NCI-H1417 (cell line): ENCODE measurements around the gene CPSF7.
A peak's percentile ranks its signal among the peaks of the same experiment; 100 is the strongest.
"Not testable (repeated sequence)": the region's sequence is repeated elsewhere in the genome, so short reads cannot be mapped to it uniquely, and the experiment has no call there.

Experiments
- DNase-seq, 3 experiments: peaks; one replicate each; lab custom pipeline; 2025; lab: John Stamatoyannopoulos, UW

The CPSF7 gene

GRCh38 chr11:61429691-61430582, at the start of gene CPSF7, which contains the start of gene SDHAF2:
Gene CPSF7 (minus strand): TSS chr11:61429975. CDS start chr11:61429235, 740 bp downstream.
Gene SDHAF2 (plus strand): TSS chr11:61430124. CDS start chr11:61430147, 23 bp downstream.
- peak; percentile 96 to 98 (median 97) for DNase-seq

GRCh38 chr11:61477727-61478148, 48.0 kb upstream of the CPSF7 start:
- DNase-seq: peak; percentile 32 to 60 (median 42)

GRCh38 chr11:61477126-61477525, 47.4 kb upstream of the CPSF7 start:
- no peak for DNase-seq

- DNase-seq: no peak
Measured at GRCh38 chr11:61476371-61476770, 46.6 kb upstream of the CPSF7 start.

GRCh38 chr11:61475433-61475832, 45.7 kb upstream of the CPSF7 start:
- no peak for DNase-seq

GRCh38 chr11:61474013-61474643, 44.4 kb upstream of the CPSF7 start:
- DNase-seq: no peak

- DNase-seq: no peak
Measured at GRCh38 chr11:61473370-61474012, 43.7 kb upstream of the CPSF7 start.

GRCh38 chr11:61472868-61473267, 43.1 kb upstream of the CPSF7 start:
- no peak for DNase-seq

GRCh38 chr11:61472282-61472681, 42.5 kb upstream of the CPSF7 start:
- no peak for DNase-seq

- DNase-seq: no peak
Measured at GRCh38 chr11:61468002-61468401, 38.2 kb upstream of the CPSF7 start.

- DNase-seq: not testable (repeated sequence)
Measured at GRCh38 chr11:61467602-61468001, 37.8 kb upstream of the CPSF7 start.

GRCh38 chr11:61460986-61461385, 31.2 kb upstream of the CPSF7 start:
- DNase-seq: no peak

- DNase-seq: no peak
Measured at GRCh38 chr11:61460474-61460881, 30.7 kb upstream of the CPSF7 start.

- DNase-seq: peak in 1 of 3 experiments; percentile 56
Measured at GRCh38 chr11:61454520-61454919, 24.7 kb upstream of the CPSF7 start.

- no peak for DNase-seq
Measured at GRCh38 chr11:61453695-61454094, 23.9 kb upstream of the CPSF7 start.

- DNase-seq: no peak
Measured at GRCh38 chr11:61452825-61453224, 23.1 kb upstream of the CPSF7 start.

- no peak for DNase-seq
Measured at GRCh38 chr11:61448552-61448927, 18.8 kb upstream of the CPSF7 start.

- no peak for DNase-seq
Measured at GRCh38 chr11:61447601-61448551, 18.1 kb upstream of the CPSF7 start.

- peak; percentile 82 to 94 (median 93) for DNase-seq
Measured at GRCh38 chr11:61446211-61446651, 16.5 kb upstream of the CPSF7 start.

- peak in 1 of 3 experiments; percentile 47 for DNase-seq
Measured at GRCh38 chr11:61445516-61445915, 15.7 kb upstream of the CPSF7 start.

GRCh38 chr11:61442616-61443015, 12.8 kb upstream of the CPSF7 start:
- no peak for DNase-seq
